GM08714 (cell line): ENCODE results near the gene DLX3.
A peak's percentile ranks its signal among the peaks of the same experiment; 100 is the strongest.

Source experiments
- H3K4me3 ChIP-seq: fragments of 200-500 bp; sonication (Bioruptor generic); 2 replicates; pipeline ENCODE4 v1.5.1; 2014; ENCODE audit warnings: mild to moderate bottlenecking, low read length, inconsistent platforms
- ZNF274 ChIP-seq: IDR thresholded peaks from 2 replicates; pipeline ENCODE4 v1.6.1; 2012; ENCODE audit warnings: mild to moderate bottlenecking, low read depth, low read length

The DLX3 gene

GRCh38 chr17:50013079-50013478, 18.1 kb upstream of the DLX3 start:
- no peak overlapping the region for H3K4me3 ChIP-seq
- no peak for TF ChIP-seq ZNF274

GRCh38 chr17:50009282-50009681, 14.3 kb upstream of the DLX3 start:
- no peak overlapping the region for H3K4me3 ChIP-seq
- TF ChIP-seq ZNF274, result no peak

GRCh38 chr17:50003911-50004310, 8.9 kb upstream of the DLX3 start:
- TF ChIP-seq ZNF274, result no peak

GRCh38 chr17:49998836-49999511, 4.0 kb upstream of the DLX3 start:
- no peak overlapping the region for H3K4me3 ChIP-seq
- no peak for TF ChIP-seq ZNF274

More at GRCh38 chr17:50003911-50004310, 8.9 kb upstream of the DLX3 start:
- no peak overlapping the region for H3K4me3 ChIP-seq

GRCh38 chr17:49997773-49998703, 3.0 kb upstream of the DLX3 start:
- no peak for TF ChIP-seq ZNF274
- no peak overlapping the region for H3K4me3 ChIP-seq

- H3K4me3 ChIP-seq, result no peak overlapping the region
- TF ChIP-seq ZNF274, result no peak
Measured at GRCh38 chr17:49997301-49997650, 2.3 kb upstream of the DLX3 start.

- no peak overlapping the region for H3K4me3 ChIP-seq
- no peak for TF ChIP-seq ZNF274
Measured at GRCh38 chr17:49996495-49997300, 1.7 kb upstream of the DLX3 start.

- no peak for TF ChIP-seq ZNF274
- H3K4me3 ChIP-seq, result no peak overlapping the region
Measured at GRCh38 chr17:49996121-49996494, 1.1 kb upstream of the DLX3 start.

GRCh38 chr17:49994085-49995054, 654 bp downstream of the DLX3 start:
- no peak overlapping the region; the same call in 1 of the 2 replicates for H3K4me3 ChIP-seq
- TF ChIP-seq ZNF274, result no peak

- TF ChIP-seq ZNF274, result no peak
- H3K4me3 ChIP-seq, result peak overlapping the region; percentile 23; the same call in 1 of the 2 replicates
Measured at GRCh38 chr17:49993423-49994060, 1.5 kb downstream of the DLX3 start.

GRCh38 chr17:49992933-49993422, 2.0 kb downstream of the DLX3 start:
- peak overlapping the region; percentile 23; the same call in 1 of the 2 replicates for H3K4me3 ChIP-seq
- TF ChIP-seq ZNF274, result no peak

GRCh38 chr17:49992191-49992932, 2.7 kb downstream of the DLX3 start:
- no peak overlapping the region for H3K4me3 ChIP-seq
- TF ChIP-seq ZNF274, result no peak

GRCh38 chr17:49991409-49991808, 3.6 kb downstream of the DLX3 start:
- no peak for TF ChIP-seq ZNF274
- H3K4me3 ChIP-seq, result no peak overlapping the region
